Activated T-helper 1 cell treated with anti-CD3 and anti-CD28 coated beads, Interleukin-12 subunit alpha, Interleukin-12 subunit beta, Interleukin-2, Interleukin-4 antibody, amounts not matched to agents 30 ng/mL and 10 ng/mL and 1 ng/mL, durations not matched to agents 14 hours and 24 hours and 36 hours (primary cell): ENCODE data around the gene CFL2. TPM values are rescaled to one million over a fixed set of nuclear protein-coding genes. Genes with fewer than 3 reads are reported as not detected.

Source experiments
- total RNA-seq: library from RNA; stranded (reverse); gene quantifications from 2 replicates; pipeline ENCODE4 v1.2.3, GENCODE V29; 2022

The CFL2 gene
- total RNA-seq, 1 donor from 2014 or later: 9.2 TPM

Other genes with a start within 250 kb of the CFL2 start
- 34.4 and 35.1 TPM in 2 replicates for gene EAPP, start 174.9 kb downstream of the CFL2 start, total RNA-seq
- gene SNX6, start 84.4 kb downstream of the CFL2 start, total RNA-seq: 70.3 and 75.6 TPM in 2 replicates
- 75.0 and 83.7 TPM in 2 replicates for gene BAZ1A, start 160.8 kb upstream of the CFL2 start, total RNA-seq